Measurements from ENCODE around the gene ZIM2.

ZIM2 gene

DNA sequence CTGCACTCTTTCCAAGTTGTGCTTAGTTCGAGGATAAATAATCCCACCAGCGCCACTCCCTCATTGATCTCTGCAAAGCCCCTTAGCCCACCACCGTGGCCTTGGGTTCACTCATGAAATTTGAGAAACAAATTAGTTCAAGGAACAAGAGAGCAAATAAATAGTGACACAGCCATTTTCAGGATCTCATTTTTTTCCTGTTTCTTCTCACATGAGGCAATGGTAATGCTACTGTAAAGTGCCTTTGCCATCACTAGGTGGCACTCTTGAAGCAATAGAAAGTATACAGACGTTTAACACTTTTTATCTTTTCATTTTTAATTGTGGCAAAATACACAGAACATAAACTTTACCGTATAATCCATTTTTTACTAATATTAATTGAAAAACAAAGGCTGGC is 92.1 kb downstream of the ZIM2 start:
- H3K79me2 ChIP-seq (ENCODE audit: insufficient read depth, low read length) = no peaks in the 10 kb centered on the region
- H3F3A ChIP-seq (ENCODE audit: insufficient read depth) = no peaks in the 10 kb centered on the region
- no peaks in the 10 kb centered on the region for H3K27me3 ChIP-seq (ENCODE audit: low read length)
- H3K27ac ChIP-seq (ENCODE audit: low read depth, low read length) = no peak overlapping the region
- TF ChIP-seq, protein P1, sequence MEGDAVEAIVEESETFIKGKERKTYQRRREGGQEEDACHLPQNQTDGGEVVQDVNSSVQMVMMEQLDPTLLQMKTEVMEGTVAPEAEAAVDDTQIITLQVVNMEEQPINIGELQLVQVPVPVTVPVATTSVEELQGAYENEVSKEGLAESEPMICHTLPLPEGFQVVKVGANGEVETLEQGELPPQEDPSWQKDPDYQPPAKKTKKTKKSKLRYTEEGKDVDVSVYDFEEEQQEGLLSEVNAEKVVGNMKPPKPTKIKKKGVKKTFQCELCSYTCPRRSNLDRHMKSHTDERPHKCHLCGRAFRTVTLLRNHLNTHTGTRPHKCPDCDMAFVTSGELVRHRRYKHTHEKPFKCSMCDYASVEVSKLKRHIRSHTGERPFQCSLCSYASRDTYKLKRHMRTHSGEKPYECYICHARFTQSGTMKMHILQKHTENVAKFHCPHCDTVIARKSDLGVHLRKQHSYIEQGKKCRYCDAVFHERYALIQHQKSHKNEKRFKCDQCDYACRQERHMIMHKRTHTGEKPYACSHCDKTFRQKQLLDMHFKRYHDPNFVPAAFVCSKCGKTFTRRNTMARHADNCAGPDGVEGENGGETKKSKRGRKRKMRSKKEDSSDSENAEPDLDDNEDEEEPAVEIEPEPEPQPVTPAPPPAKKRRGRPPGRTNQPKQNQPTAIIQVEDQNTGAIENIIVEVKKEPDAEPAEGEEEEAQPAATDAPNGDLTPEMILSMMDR (IDR thresholded peaks at IDR 0.05; ENCODE audit: insufficient read depth, low read length, poor library complexity, severe bottlenecking) = peak; percentile 60
- no peak for TF ChIP-seq EZH2phosphoT487 (conservative IDR thresholded peaks at IDR 0.05; ENCODE audit: low read length)
- H3K9ac ChIP-seq (ENCODE audit: low read length) = no peak overlapping the region
- H3K9me3 ChIP-seq (ENCODE audit: insufficient read depth, low read length) = no peaks in the 10 kb centered on the region
- no peak overlapping the region for H2AFZ ChIP-seq (ENCODE audit: low read depth, low read length, severe bottlenecking)
- H3K9me2 ChIP-seq (replicated peaks; ENCODE audit: insufficient read depth, low read length) = no peaks in the 10 kb centered on the region
- no peak overlapping the region for H3K4me3 ChIP-seq (ENCODE audit: insufficient read depth, low read length, poor library complexity, severe bottlenecking)
- no peaks in the 10 kb centered on the region for H3K36me3 ChIP-seq (ENCODE audit: low read length)
- no peak overlapping the region for H3K4me2 ChIP-seq (ENCODE audit: low read depth, low read length, poor library complexity, severe bottlenecking)
- no peaks in the 10 kb centered on the region for H4K20me1 ChIP-seq (ENCODE audit: low read depth, low read length)

DNA sequence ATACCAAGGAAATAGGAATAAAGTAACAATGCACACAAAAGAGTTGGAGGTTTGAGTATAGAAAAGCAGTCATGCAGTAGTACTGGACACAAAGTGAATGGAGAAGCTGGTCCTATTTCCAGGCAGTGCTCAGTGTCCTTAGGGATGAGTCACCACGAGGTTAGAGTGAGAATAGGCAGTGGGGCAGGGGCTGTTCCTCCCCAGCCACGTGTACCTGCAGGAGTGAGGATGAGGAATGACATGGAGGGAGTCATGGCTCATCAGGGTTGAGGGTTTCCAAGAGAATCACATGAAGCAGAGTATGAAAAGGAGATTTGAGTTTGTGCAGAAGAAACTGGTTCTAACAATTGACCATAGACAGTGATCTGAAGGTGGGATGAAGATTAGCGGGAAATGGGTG is 94.2 kb downstream of the ZIM2 start:
- H3K27ac ChIP-seq (ENCODE audit: low read depth, low read length) = no peak overlapping the region
- no peak overlapping the region for H3K9ac ChIP-seq (ENCODE audit: low read length)
- H3K4me2 ChIP-seq (ENCODE audit: low read depth, low read length, poor library complexity, severe bottlenecking) = no peak overlapping the region
- TF ChIP-seq, protein P1 (IDR thresholded peaks at IDR 0.05; ENCODE audit: insufficient read depth, low read length, poor library complexity, severe bottlenecking) = no peak
- no peak for TF ChIP-seq EZH2phosphoT487 (conservative IDR thresholded peaks at IDR 0.05; ENCODE audit: low read length)
- H3F3A ChIP-seq (ENCODE audit: insufficient read depth) = no peaks in the 10 kb centered on the region
- H3K9me3 ChIP-seq (ENCODE audit: insufficient read depth, low read length) = no peaks in the 10 kb centered on the region
- H3K27me3 ChIP-seq (ENCODE audit: low read length) = no peaks in the 10 kb centered on the region
- no peaks in the 10 kb centered on the region for H4K20me1 ChIP-seq (ENCODE audit: low read depth, low read length)
- no peaks in the 10 kb centered on the region for H3K79me2 ChIP-seq (ENCODE audit: insufficient read depth, low read length)
- H2AFZ ChIP-seq (ENCODE audit: low read depth, low read length, severe bottlenecking) = no peak overlapping the region
- no peak overlapping the region for H3K4me3 ChIP-seq (ENCODE audit: insufficient read depth, low read length, poor library complexity, severe bottlenecking)
- H3K9me2 ChIP-seq (replicated peaks; ENCODE audit: insufficient read depth, low read length) = no peaks in the 10 kb centered on the region
- H3K36me3 ChIP-seq (ENCODE audit: low read length) = no peaks in the 10 kb centered on the region

DNA sequence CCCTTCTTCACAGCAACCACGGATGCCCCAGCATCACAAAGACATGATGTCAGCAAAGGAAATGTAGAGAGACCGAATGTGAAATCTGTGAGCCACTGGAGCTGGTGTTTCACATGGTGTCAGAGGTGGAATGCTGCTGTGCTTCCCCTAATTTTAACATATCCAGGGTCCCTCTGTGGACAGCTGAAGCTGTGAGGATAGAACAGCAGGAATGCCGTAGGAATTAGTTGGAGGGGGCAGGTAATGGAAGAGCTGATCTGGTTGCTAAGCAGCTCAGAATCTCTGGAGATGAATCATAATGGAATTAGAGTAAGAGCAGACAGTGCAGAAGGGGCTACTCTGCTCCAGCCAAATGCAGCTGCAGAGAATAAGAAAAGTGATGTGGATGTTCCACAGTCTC is 100.0 kb downstream of the ZIM2 start:
- no peak overlapping the region for H3K9ac ChIP-seq (ENCODE audit: low read length)
- H3K9me3 ChIP-seq (ENCODE audit: insufficient read depth, low read length) = no peaks in the 10 kb centered on the region
- no peak overlapping the region for H3K4me2 ChIP-seq (ENCODE audit: low read depth, low read length, poor library complexity, severe bottlenecking)
- no peaks in the 10 kb centered on the region for H3K9me2 ChIP-seq (replicated peaks; ENCODE audit: insufficient read depth, low read length)
- H3K79me2 ChIP-seq (ENCODE audit: insufficient read depth, low read length) = no peaks in the 10 kb centered on the region
- H3K36me3 ChIP-seq (ENCODE audit: low read length) = no peaks in the 10 kb centered on the region
- no peaks in the 10 kb centered on the region for H3F3A ChIP-seq (ENCODE audit: insufficient read depth)
- no peak overlapping the region for H2AFZ ChIP-seq (ENCODE audit: low read depth, low read length, severe bottlenecking)
- H4K20me1 ChIP-seq (ENCODE audit: low read depth, low read length) = no peaks in the 10 kb centered on the region
- H3K27me3 ChIP-seq (ENCODE audit: low read length) = no peaks in the 10 kb centered on the region
- no peak for TF ChIP-seq EZH2phosphoT487 (conservative IDR thresholded peaks at IDR 0.05; ENCODE audit: low read length)
- no peak overlapping the region for H3K27ac ChIP-seq (ENCODE audit: low read depth, low read length)
- no peak overlapping the region for H3K4me3 ChIP-seq (ENCODE audit: insufficient read depth, low read length, poor library complexity, severe bottlenecking)

DNA sequence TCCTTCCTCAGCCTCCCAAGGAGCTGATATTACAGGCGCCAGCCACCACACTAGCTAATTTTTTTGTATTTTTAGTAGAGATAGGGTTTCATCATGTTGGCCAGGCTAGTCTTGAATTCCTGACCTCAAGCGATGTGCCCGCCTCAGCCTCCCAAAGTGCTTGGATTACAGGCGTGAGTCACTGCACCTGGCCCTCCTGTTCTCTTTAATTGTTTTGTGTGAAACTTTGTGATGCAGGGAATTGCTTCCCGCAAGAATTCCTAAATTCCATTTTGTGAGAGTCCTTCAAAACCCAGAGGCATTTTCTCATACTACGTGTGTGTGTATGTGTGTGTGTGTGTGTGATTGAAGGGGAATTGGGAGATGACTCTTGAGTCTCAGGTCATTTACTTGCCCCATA is 104.0 kb downstream of the ZIM2 start:
- H3K9me3 ChIP-seq (ENCODE audit: insufficient read depth, low read length) = no peaks in the 10 kb centered on the region
- no peaks in the 10 kb centered on the region for H3K9me2 ChIP-seq (replicated peaks; ENCODE audit: insufficient read depth, low read length)
- H3F3A ChIP-seq (ENCODE audit: insufficient read depth) = no peaks in the 10 kb centered on the region
- H3K79me2 ChIP-seq (ENCODE audit: insufficient read depth, low read length) = no peaks in the 10 kb centered on the region
- no peaks in the 10 kb centered on the region for H3K36me3 ChIP-seq (ENCODE audit: low read length)
- TF ChIP-seq, protein P1 (IDR thresholded peaks at IDR 0.05; ENCODE audit: insufficient read depth, low read length, poor library complexity, severe bottlenecking) = no peak
- no peak for TF ChIP-seq EZH2phosphoT487 (conservative IDR thresholded peaks at IDR 0.05; ENCODE audit: low read length)
- H3K27ac ChIP-seq (ENCODE audit: low read depth, low read length) = no peak overlapping the region
- no peak overlapping the region for H2AFZ ChIP-seq (ENCODE audit: low read depth, low read length, severe bottlenecking)
- no peak overlapping the region for H3K9ac ChIP-seq (ENCODE audit: low read length)
- H3K27me3 ChIP-seq (ENCODE audit: low read length) = no peaks in the 10 kb centered on the region
- H4K20me1 ChIP-seq (ENCODE audit: low read depth, low read length) = no peaks in the 10 kb centered on the region
- H3K4me2 ChIP-seq (ENCODE audit: low read depth, low read length, poor library complexity, severe bottlenecking) = no peak overlapping the region
- no peak overlapping the region for H3K4me3 ChIP-seq (ENCODE audit: insufficient read depth, low read length, poor library complexity, severe bottlenecking)
